Measurements from ENCODE around the gene CA10. TPM values are rescaled to one million over a fixed set of nuclear protein-coding genes. Genes with fewer than 3 reads are reported as not detected.

Gene CA10
- total and polyA plus RNA-seq, 2 donors (not counting 3 experiments of a cell fraction or from before 2014, with no cell fraction given) = not detected

DNA sequence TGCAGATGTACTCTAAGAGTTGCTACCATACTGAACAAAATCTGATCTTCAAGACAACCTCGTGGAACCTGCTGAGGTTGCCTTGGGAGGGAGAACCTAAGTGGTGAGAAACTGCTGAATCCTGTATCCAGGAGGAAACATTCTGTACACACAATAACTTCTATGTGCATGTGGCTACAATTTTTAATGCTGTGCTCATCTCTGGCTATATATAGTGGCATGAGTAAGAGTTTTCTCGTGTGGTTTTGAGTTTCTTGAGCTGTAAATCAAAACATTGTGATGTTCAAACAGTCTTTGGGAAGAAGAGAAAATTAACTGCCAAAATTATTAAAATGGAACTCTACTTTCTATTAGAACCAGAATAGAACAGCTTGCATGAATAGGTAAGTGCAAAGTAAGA, 206.8 kb downstream of the CA10 start:
- Histone ChIP-seq H3K9me1 (replicated peaks; ENCODE audit: control insufficient read depth, extremely low read depth, insufficient read depth, low read length) (no peaks in the 10 kb centered on the region), H3K4me2 (ENCODE audit: insufficient read depth, low read length) (no peak overlapping the region), H3K27ac (ENCODE audit: insufficient read depth, low read depth, low read length) (no peak overlapping the region), H3K27me3 (ENCODE audit: control insufficient read depth in 2 of 2, insufficient read depth in 2 of 2, low read length in 2 of 2) (no peaks in the 10 kb centered on the region), H3K36me3 (ENCODE audit: control insufficient read depth in 2 of 2, extremely low read depth in 1 of 2, insufficient read depth in 2 of 2, low read length in 2 of 2) (no peaks in the 10 kb centered on the region), H3K4me1 (ENCODE audit: control insufficient read depth, extremely low read depth, insufficient read depth, low read length) (no peaks in the 10 kb centered on the region), H2AFZ (ENCODE audit: low read depth, low read length) (no peak overlapping the region), H4K20me1 (replicated peaks; ENCODE audit: control insufficient read depth, extremely low read depth, insufficient read depth, low read length) (no peaks in the 10 kb centered on the region), H3K4me3 (replicated peaks in 1 of 3; ENCODE audit: insufficient read depth in 1 of 3, low read depth in 1 of 3, low read length in 3 of 3) (no peak overlapping the region), H3K79me2 (ENCODE audit: control insufficient read depth, insufficient read depth, low read length) (no peaks in the 10 kb centered on the region), H3K9me3 (replicated peaks; ENCODE audit: control insufficient read depth, insufficient read depth, low read length) (no peaks in the 10 kb centered on the region), H3K9ac (replicated peaks; ENCODE audit: extremely low read depth, insufficient read depth, low read length) (no peak overlapping the region)
- DNase-seq (ENCODE audit: low read depth, low spot score) (no peak), FAIRE-seq (no peak)
- TF ChIP-seq FOS (IDR thresholded peaks at IDR 0.05; ENCODE audit: borderline replicate concordance, insufficient read depth, low read length) = no peak
- TF ChIP-seq EZH2 (IDR thresholded peaks at IDR 0.05; ENCODE audit: borderline replicate concordance, low read depth, low read length, severe bottlenecking) = no peak
- TF ChIP-seq MYC (IDR thresholded peaks at IDR 0.05; ENCODE audit: low read depth, low read length) = no peak
- BruUV-seq (replicated peaks) = no TSS peak
- dilution Hi-C loops (cut with MboI; ENCODE audit: extremely low pct_ligation_motif_present, low sequenced_read_pairs) (no loop called here), intact Hi-C loops (cut with micrococcal nuclease) (no loop called here)
- ChIA-PET CTCF (no interaction called here), POLR2A (interaction anchor here (0.7 kb wide), 1 partner anchor 977 kb away, joined by 3 read pairs; no protein-coding TSS in a partner anchor)

DNA sequence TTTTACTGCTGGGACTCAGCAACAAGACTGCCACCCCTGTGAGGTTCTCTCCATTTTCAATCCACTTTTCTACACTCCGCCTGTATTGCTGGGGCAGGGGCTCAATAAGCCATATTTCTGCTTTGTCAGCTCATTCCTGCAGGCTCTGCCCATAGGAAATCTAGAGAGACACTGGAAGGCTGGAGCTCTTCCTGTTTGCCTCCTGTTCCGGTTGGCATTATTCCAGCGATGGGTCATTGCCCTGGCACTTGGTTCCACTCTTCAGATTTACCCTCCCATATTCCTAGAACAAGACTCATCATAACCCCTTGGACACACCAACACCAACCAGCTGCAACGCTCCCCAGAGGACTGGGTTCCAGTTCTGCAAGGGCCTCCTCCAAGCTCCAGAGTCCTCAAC, 210.4 kb downstream of the CA10 start:
- Histone ChIP-seq H3K27me3 (ENCODE audit: control insufficient read depth in 2 of 2, insufficient read depth in 2 of 2, low read length in 2 of 2) (no peaks in the 10 kb centered on the region), H3K4me1 (ENCODE audit: control insufficient read depth, extremely low read depth, insufficient read depth, low read length) (no peaks in the 10 kb centered on the region), H3K79me2 (ENCODE audit: control insufficient read depth, insufficient read depth, low read length) (no peaks in the 10 kb centered on the region), H3K27ac (ENCODE audit: insufficient read depth, low read depth, low read length) (no peak overlapping the region), H3K9me1 (replicated peaks; ENCODE audit: control insufficient read depth, extremely low read depth, insufficient read depth, low read length) (no peaks in the 10 kb centered on the region), H4K20me1 (replicated peaks; ENCODE audit: control insufficient read depth, extremely low read depth, insufficient read depth, low read length) (no peaks in the 10 kb centered on the region), H3K36me3 (ENCODE audit: control insufficient read depth in 2 of 2, extremely low read depth in 1 of 2, insufficient read depth in 2 of 2, low read length in 2 of 2) (no peaks in the 10 kb centered on the region), H3K4me2 (ENCODE audit: insufficient read depth, low read length) (no peak overlapping the region), H3K9me3 (replicated peaks; ENCODE audit: control insufficient read depth, insufficient read depth, low read length) (no peaks in the 10 kb centered on the region), H2AFZ (ENCODE audit: low read depth, low read length) (no peak overlapping the region), H3K4me3 (replicated peaks in 1 of 3; ENCODE audit: insufficient read depth in 1 of 3, low read depth in 1 of 3, low read length in 3 of 3) (no peak overlapping the region), H3K9ac (replicated peaks; ENCODE audit: extremely low read depth, insufficient read depth, low read length) (no peak overlapping the region)
- BruUV-seq (replicated peaks) = no TSS peak
- TF ChIP-seq, protein P1, sequence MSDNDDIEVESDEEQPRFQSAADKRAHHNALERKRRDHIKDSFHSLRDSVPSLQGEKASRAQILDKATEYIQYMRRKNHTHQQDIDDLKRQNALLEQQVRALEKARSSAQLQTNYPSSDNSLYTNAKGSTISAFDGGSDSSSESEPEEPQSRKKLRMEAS (IDR thresholded peaks at IDR 0.05; ENCODE audit: insufficient read depth, insufficient read length) = no peak
- TF ChIP-seq EZH2 (IDR thresholded peaks at IDR 0.05; ENCODE audit: borderline replicate concordance, low read depth, low read length, severe bottlenecking) = no peak
- TF ChIP-seq GATA2 (IDR thresholded peaks at IDR 0.05; ENCODE audit: insufficient read depth, insufficient read length, low read depth, low read length) = no peak
- TF ChIP-seq JUN (IDR thresholded peaks at IDR 0.05; ENCODE audit: borderline replicate concordance, insufficient read depth, insufficient read length, low read depth) = no peak
- no peak for TF ChIP-seq POLR2A (IDR thresholded peaks at IDR 0.05; ENCODE audit: low read depth, low read length)
- no peak for TF ChIP-seq MYC (IDR thresholded peaks at IDR 0.05; ENCODE audit: low read depth, low read length)
- no peak for TF ChIP-seq FOS (IDR thresholded peaks at IDR 0.05; ENCODE audit: borderline replicate concordance, insufficient read depth, low read length)
- TF ChIP-seq, protein P2, sequence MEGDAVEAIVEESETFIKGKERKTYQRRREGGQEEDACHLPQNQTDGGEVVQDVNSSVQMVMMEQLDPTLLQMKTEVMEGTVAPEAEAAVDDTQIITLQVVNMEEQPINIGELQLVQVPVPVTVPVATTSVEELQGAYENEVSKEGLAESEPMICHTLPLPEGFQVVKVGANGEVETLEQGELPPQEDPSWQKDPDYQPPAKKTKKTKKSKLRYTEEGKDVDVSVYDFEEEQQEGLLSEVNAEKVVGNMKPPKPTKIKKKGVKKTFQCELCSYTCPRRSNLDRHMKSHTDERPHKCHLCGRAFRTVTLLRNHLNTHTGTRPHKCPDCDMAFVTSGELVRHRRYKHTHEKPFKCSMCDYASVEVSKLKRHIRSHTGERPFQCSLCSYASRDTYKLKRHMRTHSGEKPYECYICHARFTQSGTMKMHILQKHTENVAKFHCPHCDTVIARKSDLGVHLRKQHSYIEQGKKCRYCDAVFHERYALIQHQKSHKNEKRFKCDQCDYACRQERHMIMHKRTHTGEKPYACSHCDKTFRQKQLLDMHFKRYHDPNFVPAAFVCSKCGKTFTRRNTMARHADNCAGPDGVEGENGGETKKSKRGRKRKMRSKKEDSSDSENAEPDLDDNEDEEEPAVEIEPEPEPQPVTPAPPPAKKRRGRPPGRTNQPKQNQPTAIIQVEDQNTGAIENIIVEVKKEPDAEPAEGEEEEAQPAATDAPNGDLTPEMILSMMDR (IDR thresholded peaks at IDR 0.05; ENCODE audit: extremely low read depth in 1 of 2, insufficient read depth in 1 of 2, low read depth in 1 of 2, low read length in 2 of 2) = no peak
- no peak for TF ChIP-seq POLR2AphosphoS5 (IDR thresholded peaks at IDR 0.05; ENCODE audit: insufficient read depth, low read depth, low read length)
- intact Hi-C loops (cut with micrococcal nuclease) (no loop called here), dilution Hi-C loops (cut with MboI; ENCODE audit: extremely low pct_ligation_motif_present, low sequenced_read_pairs) (no loop called here)
- FAIRE-seq (no peak), DNase-seq (ENCODE audit: low read depth, low spot score) (no peak)
- ChIA-PET CTCF (no interaction called here), POLR2A (no interaction called here)
